IMR-90 (cell line): ENCODE results near the gene NRDC. TPM values are rescaled to one million over a fixed set of nuclear protein-coding genes. Genes with fewer than 3 reads are reported as not detected.

ENCODE experiments used
- ATAC-seq: fragments of 200-7000 bp; cut with Tn5 transposase; 2 replicates; pipeline ENCODE4 v1.9.1; 2020; ENCODE audit warnings: low read depth, mild to moderate bottlenecking, moderate library complexity
- BruUV-seq: library from RNA; stranded (reverse); fragments of 400-500 nt; replicated peaks from 2 replicates; lab custom pipeline; 2021; lab: Mats Ljungman, UMichigan
- CTCF ChIA-PET: fragments of 300-600 bp; formaldehyde crosslinking; extraction: SDS; loops from one replicate; lab custom pipeline; 2021; ENCODE audit warnings: antibody characterized with exemption; lab: Yijun Ruan, JAX
- POLR2A ChIA-PET: fragments of 300-600 bp; sonication (Branson Sonifier 250); formaldehyde crosslinking; loops from one replicate; lab custom pipeline; 2022; ENCODE audit warnings: antibody characterized with exemption; ENCODE audit not compliant: unreplicated experiment; lab: Charles Lee
- DNase-seq: peaks from one replicate; pipeline ENCODE4 v3.0.0; 2013
- H2AFZ ChIP-seq: replicated peaks from 2 replicates; pipeline ENCODE3; 2013; ENCODE audit warnings: low read length, mild to moderate bottlenecking; ENCODE audit not compliant: poor library complexity
- H2AK5ac ChIP-seq: 2 replicates; pipeline ENCODE4 v1.6.1; 2013; ENCODE audit warnings: low read depth, low read length, inconsistent platforms
- H2AK9ac ChIP-seq: replicated peaks from 2 replicates; pipeline ENCODE3; 2013; ENCODE audit warnings: mild to moderate bottlenecking, low read depth, low read length, moderate library complexity; ENCODE audit not compliant: poor library complexity
- H2BK120ac ChIP-seq: 2 replicates; pipeline ENCODE4 v1.6.1; 2013; ENCODE audit warnings: low read depth, low read length, inconsistent platforms
- H2BK15ac ChIP-seq: 3 replicates; pipeline ENCODE4 v1.6.1; 2013; ENCODE audit warnings: low read depth, low read length, inconsistent platforms
- H2BK20ac ChIP-seq: 2 replicates; pipeline ENCODE4 v1.6.1; 2013; ENCODE audit warnings: low read depth, mild to moderate bottlenecking, inconsistent platforms, low read length, moderate library complexity
- H2BK5ac ChIP-seq: 2 replicates; pipeline ENCODE4 v1.6.1; 2013; ENCODE audit warnings: mild to moderate bottlenecking, low read depth, low read length, inconsistent platforms; ENCODE audit not compliant: poor library complexity, severe bottlenecking
- H3K14ac ChIP-seq: replicated peaks from 2 replicates; pipeline ENCODE4 v1.6.1; 2013; ENCODE audit warnings: low read depth, low read length, inconsistent platforms
- H3K18ac ChIP-seq: 2 replicates; pipeline ENCODE4 v1.6.1; 2013; ENCODE audit warnings: low read depth, low read length, control low read depth
- H3K23ac ChIP-seq: 2 replicates; pipeline ENCODE4 v1.6.1; 2013; ENCODE audit warnings: low read depth, low read length, inconsistent platforms
- H3K27ac ChIP-seq: 2 replicates; pipeline ENCODE4 v1.5.1; 2013; ENCODE audit warnings: mild to moderate bottlenecking, control low read depth, low read length; ENCODE audit not compliant: insufficient read depth
- H3K27me3 ChIP-seq: 2 replicates; pipeline ENCODE4 v1.6.1; 2013; ENCODE audit warnings: low read length; ENCODE audit not compliant: control insufficient read depth, insufficient read depth
- H3K36me3 ChIP-seq: 2 replicates; pipeline ENCODE4 v1.6.1; 2013; ENCODE audit warnings: low read length, mixed read lengths; ENCODE audit not compliant: control insufficient read depth, insufficient read depth
- H3K4ac ChIP-seq: 2 replicates; pipeline ENCODE4 v1.6.1; 2013; ENCODE audit warnings: low read depth, low read length, inconsistent platforms
- H3K4me1 ChIP-seq: 2 replicates; pipeline ENCODE4 v1.6.1; 2013; ENCODE audit warnings: low read length, mixed read lengths; ENCODE audit not compliant: control insufficient read depth, insufficient read depth
- H3K4me2 ChIP-seq: 2 replicates; pipeline ENCODE4 v1.6.1; 2013; ENCODE audit warnings: low read depth, mild to moderate bottlenecking, control low read depth, low read length, moderate library complexity
- H3K4me3 ChIP-seq: 2 replicates; pipeline ENCODE4 v1.5.1; 2013; ENCODE audit warnings: low read depth, mild to moderate bottlenecking, control low read depth, low read length, moderate library complexity; ENCODE audit not compliant: insufficient read depth
- H3K56ac ChIP-seq: 2 replicates; pipeline ENCODE4 v1.6.1; 2013; ENCODE audit warnings: low read length, inconsistent platforms; ENCODE audit not compliant: insufficient read depth; ENCODE audit errors: extremely low read depth
- H3K79me1 ChIP-seq, 2 experiments: 2 replicates each; pipeline ENCODE4 v1.6.1; 2013; ENCODE audit warnings: low read length in 2 of 2, inconsistent platforms in 1 of 2, low read depth in 1 of 2
- H3K9ac ChIP-seq: 2 replicates; pipeline ENCODE4 v1.6.1; 2013; ENCODE audit warnings: low read depth, low read length, control low read depth
- H3K9me1 ChIP-seq: 2 replicates; pipeline ENCODE4 v1.6.1; 2013; ENCODE audit warnings: low read length, inconsistent platforms; ENCODE audit not compliant: insufficient read depth
- H3K9me3 ChIP-seq: 2 replicates; pipeline ENCODE4 v1.6.1; 2013; ENCODE audit warnings: low read length; ENCODE audit not compliant: control insufficient read depth, insufficient read depth
- H4K20me1 ChIP-seq: 2 replicates; pipeline ENCODE4 v1.6.1; 2013; ENCODE audit warnings: low read length, inconsistent platforms; ENCODE audit not compliant: insufficient read depth
- H4K5ac ChIP-seq: 2 replicates; pipeline ENCODE4 v1.6.1; 2013; ENCODE audit warnings: mild to moderate bottlenecking, low read depth, low read length, control low read depth
- H4K8ac ChIP-seq, 2 experiments: 2 replicates each; pipeline ENCODE4 v1.6.1; 2013; ENCODE audit warnings: low read depth in 2 of 2, low read length in 2 of 2, control low read depth in 1 of 2, inconsistent platforms in 1 of 2
- H4K91ac ChIP-seq: 2 replicates; pipeline ENCODE4 v1.6.1; 2013; ENCODE audit warnings: low read depth, low read length, inconsistent platforms; ENCODE audit not compliant: insufficient read depth
- RAD21 ChIP-seq: IDR thresholded peaks from 2 replicates; pipeline ENCODE4 v1.6.1; 2012; ENCODE audit warnings: low read length, improper control_type of control experiment
- RCOR1 ChIP-seq: IDR thresholded peaks from 2 replicates; pipeline ENCODE4 v1.6.1; 2012; ENCODE audit warnings: mild to moderate bottlenecking, low read length, improper control_type of control experiment; ENCODE audit not compliant: insufficient replicate concordance
- WGBS, 2 experiments: methylation state at CpG; one replicate each; pipeline versions ENCODE4 v1.1.5 to v1.1.7; 2013; ENCODE audit warnings: missing lambda C conversion rate in 2 of 2; ENCODE audit not compliant: insufficient read length in 1 of 2; ENCODE audit errors: extremely low coverage in 2 of 2; 5-methylcytosine and 5-hydroxymethylcytosine counted together
- dilution Hi-C: fragments of 300-500 bp; cut with HindIII; formaldehyde crosslinking; loops from one replicate; pipeline ENCODE4 v1.14.3; 2018; ENCODE audit warnings: low sequenced_read_pairs; ENCODE audit not compliant: unreplicated experiment
- in situ Hi-C: fragments of 300-500 bp; cut with MboI; formaldehyde crosslinking; loops from 3 replicates; pipeline ENCODE4 v1.14.3; 2019; ENCODE audit warnings: low sequenced_read_pairs, inconsistent platforms, mixed read lengths
- intact Hi-C: fragments of 100-400 bp; cut with micrococcal nuclease; formaldehyde crosslinking; loops from 2 replicates; pipeline ENCODE4 v1.10.0; 2022
- polyA plus RNA-seq, 3 experiments: library from polyadenylated mRNA; depleted of rRNA; stranded (reverse); fragments of >200 nt; gene quantifications; 2 replicates each; pipeline ENCODE4 v1.2.3, GENCODE V29; 2012; ENCODE audit warnings: low replicate concordance in 1 of 3
- total RNA-seq: library from RNA; depleted of rRNA; stranded (reverse); fragments of >200 nt; gene quantifications from 2 replicates; pipeline ENCODE4 v1.2.3, GENCODE V29; 2012

Gene NRDC
- total and polyA plus RNA-seq, 2 of the 4 experiments (the other 2 are of a cell fraction), result 75.8 to 84.7 TPM

GRCh38 chr1:51799372-51799771 is 79.2 kb downstream of the NRDC start:
- Histone ChIP-seq H3K9ac (no peak overlapping the region), H2BK20ac (no peak overlapping the region), H3K4ac (no peak overlapping the region), H3K9me1 (no peaks in the 10 kb centered on the region; the same call in 1 of the 2 replicates), H4K91ac (no peak overlapping the region), H3K4me1 (no peaks in the 10 kb centered on the region), H4K20me1 (no peaks in the 10 kb centered on the region), H2AK9ac (no peak overlapping the region), H3K56ac (no peak overlapping the region), H2BK15ac (no peak overlapping the region), H2AFZ (no peak overlapping the region), H3K27ac (no peak overlapping the region), H3K18ac (no peak overlapping the region), H2BK5ac (no peak overlapping the region), H2BK120ac (no peak overlapping the region), H3K36me3 (peaks cover 33% of the 10 kb centered on the region), H3K14ac (no peak overlapping the region), H3K4me3 (no peak overlapping the region), H3K27me3 (no peaks in the 10 kb centered on the region), H4K5ac (no peak overlapping the region), H3K9me3 (no peaks in the 10 kb centered on the region), H2AK5ac (no peak overlapping the region), H3K79me1 (peaks cover 3 to 8% of the 10 kb centered on the region in 2 experiments; a peak in 3 of 4 replicates), H3K4me2 (no peak overlapping the region), H4K8ac (no peak overlapping the region), H3K23ac (no peak overlapping the region)
- dilution Hi-C loops (no loop called here), intact Hi-C loops (no loop called here), in situ Hi-C loops (no loop called here)
- WGBS, 2 experiments, result no CpG with 5 or more reads among the region's 2 CpGs
- CTCF ChIA-PET, result no interaction called here
- no TSS peak for BruUV-seq
- no peak for ATAC-seq
- DNase-seq, result no peak
- POLR2A ChIA-PET, result no interaction called here
- TF ChIP-seq RAD21 (no peak), RCOR1 (no peak)
